ENCODE results near the gene KIAA1614.

KIAA1614 gene

DNA sequence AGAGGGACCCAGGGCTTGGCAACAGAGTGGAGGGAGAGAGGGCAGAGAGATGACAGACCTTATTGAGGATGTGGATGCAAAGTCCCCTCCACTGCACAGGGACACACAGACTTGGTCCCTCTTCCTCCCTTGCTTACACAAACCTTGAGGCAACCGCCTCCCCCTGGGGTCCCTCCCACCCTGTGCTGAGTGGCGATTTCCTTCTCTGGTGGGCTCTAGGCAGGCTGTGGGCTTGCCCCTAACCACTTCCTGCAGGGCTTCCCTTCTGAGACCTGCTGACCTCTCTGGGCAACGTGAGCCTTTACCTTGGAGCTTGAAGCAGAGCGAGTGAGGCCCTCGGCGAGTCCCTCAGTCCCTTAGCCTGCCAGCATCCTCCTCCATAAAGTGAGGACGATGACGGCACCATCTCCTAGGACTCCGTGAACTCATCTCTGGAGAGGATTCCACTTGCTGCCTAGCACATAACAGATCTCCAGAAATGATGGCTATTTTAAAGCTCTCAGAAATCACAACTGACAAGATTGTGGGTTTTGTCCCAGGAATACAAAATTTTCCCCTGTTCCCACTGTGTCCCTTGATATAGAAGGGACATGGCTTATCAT is 25.0 kb downstream of the KIAA1614 start:
- Mint-ChIP-seq H3K27ac (no peak overlapping the region), H3K4me1 (ENCODE audit: low read depth) (peaks cover 5% of the 10 kb centered on the region), H3K9me3 (ENCODE audit: low read depth) (no peaks in the 10 kb centered on the region)

DNA sequence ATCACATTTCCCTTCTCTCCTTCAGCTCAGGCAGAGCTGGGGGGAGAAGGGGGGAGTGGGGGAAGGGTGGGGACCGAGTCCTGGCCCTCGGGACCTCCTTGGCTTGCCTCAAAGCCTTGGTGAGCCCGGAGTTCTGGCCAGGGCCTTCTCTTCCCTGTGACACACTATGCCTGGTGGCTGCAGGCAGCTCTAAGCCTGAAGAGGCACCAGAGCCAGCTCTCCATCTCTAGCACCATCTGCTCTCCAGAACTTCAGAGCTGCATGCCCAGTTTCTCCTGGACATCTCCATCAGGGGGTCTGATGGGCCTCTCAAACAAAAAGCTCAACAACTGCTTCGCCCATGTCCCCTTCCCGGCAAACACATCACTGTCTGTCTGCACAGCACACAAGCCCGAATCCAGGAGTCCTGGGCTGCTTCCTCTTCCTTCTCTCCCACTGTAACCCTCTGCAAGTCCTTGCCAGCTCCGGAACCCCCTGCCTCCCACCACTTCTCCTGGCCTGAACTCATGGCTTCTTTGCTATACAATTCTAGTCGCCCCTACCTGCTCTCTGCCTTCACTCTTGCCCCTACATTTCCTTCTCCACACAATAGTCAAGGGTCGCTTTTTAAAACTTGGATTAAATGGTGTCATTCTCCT is 26.5 kb downstream of the KIAA1614 start:
- Mint-ChIP-seq H3K27ac (no peak overlapping the region), H3K9me3 (ENCODE audit: low read depth) (no peaks in the 10 kb centered on the region), H3K4me3 (no peak overlapping the region), H3K4me1 (ENCODE audit: low read depth) (peaks cover 5% of the 10 kb centered on the region), H3K36me3 (peaks cover 2% of the 10 kb centered on the region), H3K27me3 (peaks cover 3% of the 10 kb centered on the region)

More for the DNA sequence above, 25.0 kb downstream of the KIAA1614 start:
- Mint-ChIP-seq H3K4me3 (no peak overlapping the region), H3K27me3 (peaks cover 3% of the 10 kb centered on the region), H3K36me3 (peaks cover 2% of the 10 kb centered on the region)

DNA sequence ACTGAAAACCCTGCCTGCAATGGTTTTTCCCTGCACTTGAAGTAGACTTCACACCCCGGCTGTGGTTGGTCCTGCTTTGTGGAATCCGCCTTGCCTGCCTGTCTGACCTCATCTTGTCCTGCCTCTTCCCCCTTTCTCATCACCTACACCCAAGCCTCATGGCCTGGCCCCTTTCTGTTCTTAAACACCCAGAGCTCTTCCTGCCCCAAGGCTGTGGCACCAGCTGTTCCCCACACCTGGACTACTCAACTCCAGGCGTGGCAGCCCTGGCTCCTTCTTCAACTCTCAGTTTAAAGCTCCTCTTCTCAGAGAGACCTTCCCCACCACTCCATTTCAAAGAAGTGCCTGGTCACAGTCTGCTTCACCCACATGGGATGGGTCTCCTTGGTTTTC is 27.0 kb downstream of the KIAA1614 start:
- H3K4me3 Mint-ChIP-seq: no peak overlapping the region
- peaks cover under 1% of the 10 kb centered on the region for H3K27me3 Mint-ChIP-seq
- H3K9me3 Mint-ChIP-seq (ENCODE audit: low read depth): no peaks in the 10 kb centered on the region
- no peaks in the 10 kb centered on the region for H3K36me3 Mint-ChIP-seq
- H3K4me1 Mint-ChIP-seq (ENCODE audit: low read depth): peaks cover 2% of the 10 kb centered on the region
- no peak overlapping the region for H3K27ac Mint-ChIP-seq

DNA sequence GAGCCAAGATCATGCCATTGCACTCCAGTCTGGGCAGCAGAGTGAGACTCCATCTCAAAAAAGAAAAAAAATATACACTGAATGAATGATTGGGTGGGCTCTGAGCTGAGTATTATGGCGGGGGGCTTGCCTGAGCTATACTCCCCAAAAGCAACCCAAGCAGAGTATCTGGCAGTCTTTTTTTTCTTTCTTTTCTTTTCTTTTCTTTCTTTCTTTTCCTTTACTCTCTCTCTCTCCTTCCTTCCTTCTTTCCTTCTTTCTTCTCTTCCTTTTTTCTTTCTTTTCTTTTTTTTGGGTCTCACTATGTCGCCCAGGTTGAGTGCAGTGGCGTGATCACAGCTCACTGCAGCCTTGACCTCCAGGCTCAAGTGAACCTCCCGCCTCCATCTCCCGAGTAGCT is 27.7 kb downstream of the KIAA1614 start:
- Mint-ChIP-seq H3K9me3 (ENCODE audit: low read depth) (no peaks in the 10 kb centered on the region), H3K36me3 (no peaks in the 10 kb centered on the region), H3K4me3 (no peak overlapping the region), H3K27me3 (no peaks in the 10 kb centered on the region), H3K27ac (no peak overlapping the region), H3K4me1 (ENCODE audit: low read depth) (peaks cover 2% of the 10 kb centered on the region)

DNA sequence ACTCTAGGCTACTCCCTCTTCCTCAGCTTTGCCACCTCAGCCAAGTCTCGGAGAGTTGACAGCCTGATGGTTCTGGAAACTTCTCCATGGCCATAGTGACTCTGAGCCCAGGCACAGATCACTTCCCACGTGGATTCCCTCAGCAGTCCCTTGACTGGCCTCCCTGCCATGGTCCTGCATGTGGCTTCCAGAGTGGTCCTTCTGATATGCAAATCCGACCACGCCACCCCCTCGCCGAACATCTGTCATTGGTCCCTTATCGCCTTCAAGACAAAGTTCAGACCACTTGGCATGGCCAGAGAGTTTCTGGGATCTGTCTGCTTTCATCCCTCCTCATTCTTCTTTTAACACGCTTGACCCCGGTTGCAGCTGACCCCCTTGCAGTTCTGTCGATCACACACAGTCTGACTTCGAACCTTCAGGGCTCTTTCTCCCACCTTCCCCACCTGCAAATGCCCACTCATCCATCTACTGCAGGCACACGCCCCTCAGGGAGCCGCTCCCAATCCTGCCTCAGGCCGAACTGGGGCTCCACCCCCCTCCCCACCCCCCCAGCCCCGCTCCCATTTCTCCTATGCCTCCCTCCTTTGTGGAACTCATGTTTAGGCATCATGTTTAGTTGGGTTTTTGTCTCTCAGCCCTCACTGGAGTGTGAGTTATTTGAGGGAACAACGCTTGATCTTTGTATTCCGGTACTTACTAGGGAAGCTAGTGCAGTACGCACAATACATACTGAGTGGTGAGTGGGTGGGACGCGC is 29.0 kb downstream of the KIAA1614 start:
- peaks cover 1% of the 10 kb centered on the region for H3K9me3 Mint-ChIP-seq (ENCODE audit: low read depth)
- peaks cover 5% of the 10 kb centered on the region for H3K36me3 Mint-ChIP-seq
- no peak overlapping the region for H3K4me3 Mint-ChIP-seq
- no peak overlapping the region for H3K27ac Mint-ChIP-seq
- peaks cover 2% of the 10 kb centered on the region for H3K4me1 Mint-ChIP-seq (ENCODE audit: low read depth)
- H3K27me3 Mint-ChIP-seq: no peaks in the 10 kb centered on the region

DNA sequence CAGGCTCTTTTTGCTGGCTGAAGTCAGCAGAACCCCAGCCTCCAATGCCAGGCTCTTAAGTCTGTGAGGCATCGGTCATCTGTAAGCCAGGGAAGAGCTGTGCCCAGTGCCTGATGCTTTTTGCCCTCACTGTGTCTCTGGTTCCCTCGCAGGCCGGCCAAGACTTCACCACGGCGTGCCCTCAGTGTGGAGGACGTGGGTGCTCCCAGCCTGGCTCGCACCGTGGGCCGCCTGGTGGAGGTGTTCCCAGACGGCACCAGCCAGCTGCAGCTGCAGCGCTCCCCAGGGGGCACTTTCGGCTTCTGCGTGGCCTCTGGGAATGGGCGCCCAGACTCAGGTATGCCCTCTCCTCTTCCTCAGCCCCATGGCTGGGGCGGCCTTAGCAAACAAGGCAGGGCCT is 32.5 kb downstream of the KIAA1614 start:
- no peak overlapping the region for H3K4me3 Mint-ChIP-seq
- H3K36me3 Mint-ChIP-seq: peaks cover 28% of the 10 kb centered on the region

DNA sequence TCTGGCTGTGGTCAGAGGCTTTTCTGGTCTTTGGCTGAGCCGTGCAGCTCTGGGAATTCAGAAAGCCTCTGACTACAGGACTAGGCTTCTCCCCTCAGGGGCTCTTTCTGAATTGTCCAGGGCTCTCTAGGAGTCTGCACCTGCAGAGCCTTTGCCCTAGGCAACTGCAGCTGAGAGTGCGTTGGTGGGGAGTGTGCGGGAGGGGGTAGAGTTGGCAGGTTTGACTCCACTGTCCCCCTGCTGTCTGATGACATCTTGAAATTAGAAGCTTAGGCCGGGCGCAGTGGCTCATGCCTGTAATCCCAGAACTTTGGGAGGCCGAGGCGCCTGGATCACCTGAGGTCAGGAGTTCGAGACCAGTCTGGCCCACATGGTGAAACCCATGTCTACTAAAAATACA is 32.9 kb downstream of the KIAA1614 start:
- Mint-ChIP-seq H3K36me3 (peaks cover 29% of the 10 kb centered on the region), H3K27ac (no peak overlapping the region), H3K4me3 (no peak overlapping the region), H3K27me3 (no peaks in the 10 kb centered on the region), H3K4me1 (ENCODE audit: low read depth) (no peaks in the 10 kb centered on the region), H3K9me3 (ENCODE audit: low read depth) (peaks cover 5% of the 10 kb centered on the region)

More for the DNA sequence above, 32.5 kb downstream of the KIAA1614 start:
- no peaks in the 10 kb centered on the region for H3K4me1 Mint-ChIP-seq (ENCODE audit: low read depth)
- no peaks in the 10 kb centered on the region for H3K27me3 Mint-ChIP-seq
- H3K9me3 Mint-ChIP-seq (ENCODE audit: low read depth): peaks cover 5% of the 10 kb centered on the region
- H3K27ac Mint-ChIP-seq: no peak overlapping the region

DNA sequence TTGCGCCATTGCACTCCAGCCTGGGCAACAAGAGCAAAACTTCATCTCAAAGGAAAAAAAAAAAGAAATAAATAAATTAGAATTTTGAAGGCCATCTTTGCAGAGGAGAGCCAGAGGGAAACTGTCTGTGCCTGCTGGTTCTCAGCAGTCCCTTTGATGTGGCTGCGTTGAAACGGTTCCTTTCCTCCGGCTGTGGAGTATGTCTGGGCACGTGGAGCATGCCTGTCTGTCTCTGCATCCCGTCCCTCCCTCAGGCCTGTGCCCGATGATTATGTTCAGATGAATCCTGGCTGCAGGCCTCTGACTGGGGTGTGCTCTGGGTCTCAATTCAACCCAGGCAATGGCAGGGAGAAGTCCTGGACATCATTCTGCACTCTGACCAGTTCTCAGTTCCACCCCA is 33.4 kb downstream of the KIAA1614 start:
- H3K4me3 Mint-ChIP-seq: no peak overlapping the region
- no peaks in the 10 kb centered on the region for H3K4me1 Mint-ChIP-seq (ENCODE audit: low read depth)
- H3K9me3 Mint-ChIP-seq (ENCODE audit: low read depth): peaks cover 5% of the 10 kb centered on the region
- H3K36me3 Mint-ChIP-seq: peaks cover 29% of the 10 kb centered on the region
- no peak overlapping the region for H3K27ac Mint-ChIP-seq
- no peaks in the 10 kb centered on the region for H3K27me3 Mint-ChIP-seq

DNA sequence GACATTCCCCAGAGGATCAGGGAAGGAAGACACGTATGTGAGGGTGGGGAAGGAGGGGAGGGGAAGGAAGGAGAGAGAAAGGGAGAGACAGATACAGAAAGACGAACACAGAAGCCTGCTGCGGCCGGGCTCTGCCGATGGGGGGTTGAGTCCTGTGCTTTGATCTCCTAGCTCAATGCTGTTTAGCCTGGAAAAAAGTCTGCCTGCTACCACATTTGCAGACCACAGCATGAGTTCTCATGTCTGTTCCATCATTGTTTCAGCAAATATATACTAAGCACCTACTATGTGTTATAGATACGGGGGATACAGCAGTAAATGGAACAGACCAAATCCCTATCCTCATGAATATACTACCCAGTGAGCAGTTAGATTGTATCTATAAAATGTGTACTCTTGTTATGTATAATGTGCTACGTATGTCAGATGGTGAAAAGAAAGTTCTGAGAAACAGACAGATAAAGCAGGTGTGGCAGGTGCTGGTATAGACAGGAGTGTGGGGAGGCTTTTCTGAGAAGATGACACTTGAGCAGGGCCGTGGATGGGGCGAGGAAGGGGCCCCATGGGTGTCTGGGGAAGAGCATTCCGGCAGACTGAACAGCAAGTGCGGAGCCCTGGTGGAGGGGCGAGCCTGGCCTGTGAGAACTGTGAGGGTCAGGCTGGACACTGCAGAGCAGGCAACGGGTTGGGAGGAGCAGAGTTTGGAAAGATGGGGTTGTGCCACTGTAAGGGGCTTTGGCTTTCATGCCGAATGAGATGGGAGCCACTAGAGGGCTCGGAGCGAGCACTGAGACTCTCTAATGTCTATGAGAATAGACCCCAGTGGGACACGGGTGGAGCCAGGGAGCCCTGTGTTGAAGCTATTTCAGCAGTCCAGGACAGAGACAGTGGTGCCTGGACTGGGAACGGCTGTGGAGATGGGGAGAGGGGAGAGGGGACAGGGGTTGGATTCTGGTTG is 34.1 kb downstream of the KIAA1614 start:
- Mint-ChIP-seq H3K27me3 (no peaks in the 10 kb centered on the region), H3K4me3 (no peak overlapping the region)

DNA sequence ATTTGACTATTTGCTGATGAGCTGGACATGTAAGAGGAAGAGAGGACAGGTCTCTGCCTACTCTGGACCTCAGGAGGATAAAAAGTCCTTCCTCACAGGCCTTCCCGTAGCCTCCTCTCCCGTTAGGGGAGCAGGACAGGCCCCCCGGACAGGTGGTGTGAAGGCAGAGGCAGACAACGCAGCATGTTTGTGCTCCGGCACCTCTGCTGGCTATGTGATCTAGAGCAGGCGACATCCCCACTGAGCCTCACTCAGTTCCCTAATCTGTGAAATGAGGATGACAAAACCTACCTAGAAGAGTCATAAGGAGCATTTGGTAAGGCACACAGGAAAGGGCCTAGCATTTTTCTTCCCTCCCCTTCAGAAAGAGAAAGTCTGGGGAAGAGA is 34.8 kb downstream of the KIAA1614 start:
- Mint-ChIP-seq H3K36me3 (peaks cover 29% of the 10 kb centered on the region), H3K9me3 (ENCODE audit: low read depth) (peaks cover 5% of the 10 kb centered on the region), H3K27me3 (no peaks in the 10 kb centered on the region), H3K4me3 (no peak overlapping the region), H3K27ac (no peak overlapping the region), H3K4me1 (ENCODE audit: low read depth) (no peaks in the 10 kb centered on the region)

More for the DNA sequence above, 34.1 kb downstream of the KIAA1614 start:
- H3K27ac Mint-ChIP-seq: no peak overlapping the region
- H3K36me3 Mint-ChIP-seq: peaks cover 29% of the 10 kb centered on the region
- H3K9me3 Mint-ChIP-seq (ENCODE audit: low read depth): peaks cover 5% of the 10 kb centered on the region
- no peaks in the 10 kb centered on the region for H3K4me1 Mint-ChIP-seq (ENCODE audit: low read depth)

DNA sequence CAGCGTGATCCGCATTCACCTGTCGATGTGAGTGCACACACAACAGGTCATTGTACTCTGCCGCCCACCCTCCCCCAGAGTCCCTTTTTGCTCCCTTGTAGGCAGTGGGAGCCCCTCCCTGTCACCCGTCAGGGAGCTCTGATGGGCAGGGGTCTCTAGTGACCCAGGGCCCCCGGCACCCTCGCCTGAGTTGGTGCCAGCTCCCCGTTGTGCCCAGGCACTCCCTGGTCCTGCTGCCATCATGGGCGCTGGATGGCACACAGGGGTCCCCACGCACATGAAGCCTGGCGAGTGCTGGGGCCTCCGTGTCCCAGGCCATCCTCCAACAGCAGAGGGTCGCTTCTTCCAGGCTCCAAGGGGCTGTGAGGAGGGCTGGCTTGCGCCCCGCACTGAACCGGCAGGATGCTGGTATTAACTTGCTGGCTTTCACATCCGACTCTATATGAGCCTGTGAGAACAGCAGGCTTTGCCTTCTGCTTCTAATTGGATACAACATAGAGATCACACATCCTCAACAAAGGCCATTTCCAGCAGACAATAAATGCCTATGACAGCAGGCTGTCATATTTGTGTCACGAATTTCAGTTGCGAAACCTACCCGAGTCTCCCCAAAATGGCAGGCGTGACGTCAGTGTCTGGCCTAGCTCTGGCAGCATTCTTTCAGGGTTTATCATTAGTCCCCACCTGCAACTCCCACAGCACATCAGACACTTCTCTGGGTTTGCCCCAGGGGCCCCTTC is 35.4 kb downstream of the KIAA1614 start:
- H3K4me1 Mint-ChIP-seq (ENCODE audit: low read depth): no peaks in the 10 kb centered on the region
- no peak overlapping the region for H3K27ac Mint-ChIP-seq
- H3K9me3 Mint-ChIP-seq (ENCODE audit: low read depth): peaks cover 5% of the 10 kb centered on the region
- H3K4me3 Mint-ChIP-seq: no peak overlapping the region
- peaks cover 29% of the 10 kb centered on the region for H3K36me3 Mint-ChIP-seq
- no peaks in the 10 kb centered on the region for H3K27me3 Mint-ChIP-seq

DNA sequence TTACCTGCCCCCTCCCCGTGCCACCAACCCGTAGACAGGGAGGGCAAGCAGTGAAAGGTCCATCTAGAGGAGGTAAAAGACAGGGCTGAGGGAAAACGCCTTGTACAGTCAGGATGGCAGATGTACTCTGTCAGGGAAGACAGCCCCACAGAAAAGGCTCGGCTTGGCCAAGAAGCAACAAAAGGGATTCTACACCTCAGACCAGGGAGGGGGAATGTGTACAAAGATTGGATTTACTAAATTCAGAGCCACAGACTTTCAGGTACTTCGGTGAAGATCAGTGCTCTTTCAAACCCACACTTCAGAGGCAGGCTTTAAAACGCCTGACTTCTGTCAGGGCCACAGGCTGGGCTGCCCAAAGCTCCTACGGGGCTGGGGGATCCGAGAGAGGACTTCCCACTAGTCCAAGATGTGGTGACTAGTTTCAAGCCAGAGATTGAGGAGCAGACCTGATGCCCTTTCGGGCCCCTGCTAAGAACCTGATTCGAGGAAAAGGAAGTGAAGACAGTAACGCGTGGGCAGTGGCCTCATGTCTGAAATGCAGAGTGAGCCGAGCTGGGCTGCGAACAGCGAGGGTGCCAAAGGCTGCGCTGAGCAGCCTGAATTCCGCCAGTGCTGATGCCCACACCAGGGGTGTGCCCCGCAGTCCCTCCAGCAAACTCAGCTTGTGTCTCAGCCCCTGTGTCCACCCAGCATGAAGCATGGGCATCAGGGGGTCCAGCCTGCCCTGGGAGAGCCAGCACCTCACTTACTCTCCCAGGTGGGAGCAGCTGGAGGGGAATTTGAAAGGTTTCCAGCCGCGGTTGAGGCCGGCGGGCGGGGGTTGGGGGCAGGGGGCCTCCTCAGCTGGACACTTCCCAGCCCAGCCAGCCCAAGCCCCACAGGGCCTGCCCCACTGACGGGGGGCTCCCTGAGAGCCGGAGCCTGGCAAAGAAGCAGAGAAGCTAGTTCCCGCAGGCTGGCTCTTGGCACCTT is 36.2 kb downstream of the KIAA1614 start:
- Mint-ChIP-seq H3K36me3 (peaks cover 29% of the 10 kb centered on the region), H3K27ac (no peak overlapping the region), H3K4me3 (no peak overlapping the region)

DNA sequence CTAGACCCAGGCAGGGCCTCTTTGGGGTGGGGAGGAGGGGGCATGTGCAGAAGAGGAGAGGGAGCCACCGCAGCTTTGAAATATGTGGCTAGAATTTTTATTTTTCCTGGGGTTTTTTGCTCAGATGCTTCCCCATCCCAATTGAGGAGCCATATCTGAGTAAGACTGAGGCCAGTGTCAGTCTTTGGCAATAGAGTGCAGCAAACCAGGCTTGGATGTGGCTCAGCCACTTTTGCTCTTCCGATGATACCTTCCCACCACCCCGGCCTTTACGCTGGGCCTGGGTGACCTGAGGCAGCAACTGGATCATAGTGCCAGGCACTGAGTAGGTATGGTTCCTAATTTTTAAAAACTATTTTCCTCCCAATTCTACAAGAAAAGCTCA is 36.9 kb downstream of the KIAA1614 start:
- no peak overlapping the region for H3K27ac Mint-ChIP-seq
- H3K36me3 Mint-ChIP-seq: peaks cover 29% of the 10 kb centered on the region
- H3K4me3 Mint-ChIP-seq: no peak overlapping the region
- peaks cover 5% of the 10 kb centered on the region for H3K9me3 Mint-ChIP-seq (ENCODE audit: low read depth)
- H3K4me1 Mint-ChIP-seq (ENCODE audit: low read depth): peaks cover 3% of the 10 kb centered on the region
- H3K27me3 Mint-ChIP-seq: no peaks in the 10 kb centered on the region

More for the DNA sequence above, 36.2 kb downstream of the KIAA1614 start:
- Mint-ChIP-seq H3K27me3 (no peaks in the 10 kb centered on the region), H3K4me1 (ENCODE audit: low read depth) (peaks cover 2% of the 10 kb centered on the region), H3K9me3 (ENCODE audit: low read depth) (peaks cover 5% of the 10 kb centered on the region)
